GM18499 (cell line): ENCODE results near the gene BCKDHB.
"Not testable (repeated sequence)": the region's sequence is repeated elsewhere in the genome, so short reads cannot be mapped to it uniquely, and the experiment has no call there.

ENCODE experiments used
- ATAC-seq: cut with Tn5 transposase; IDR thresholded peaks from one replicate; pipeline ENCODE4 v1.9.1; 2021; ENCODE audit warnings: moderate number of reproducible peaks; ENCODE audit not compliant: insufficient read depth, unreplicated experiment

BCKDHB gene

GRCh38 chr6:80106418-80107235, at the start of gene BCKDHB:
Gene BCKDHB, plus strand, starts transcription at chr6:80106671. Its CDS starts 23 bp downstream, at chr6:80106694.
- ATAC-seq: peak; percentile 99

GRCh38 chr6:80060774-80061173, 45.7 kb upstream of the BCKDHB start:
- no peak for ATAC-seq

- ATAC-seq: not testable (repeated sequence)
These were observed 38.3 kb upstream of the BCKDHB start for GRCh38 chr6:80068146-80068545.

GRCh38 chr6:80070431-80070830, 36.0 kb upstream of the BCKDHB start:
- not testable (repeated sequence) for ATAC-seq

GRCh38 chr6:80077067-80077466, 29.4 kb upstream of the BCKDHB start:
- no peak for ATAC-seq

- no peak for ATAC-seq
These were observed 17.8 kb upstream of the BCKDHB start for GRCh38 chr6:80088637-80089036.

- ATAC-seq: no peak
These were observed 15.0 kb upstream of the BCKDHB start for GRCh38 chr6:80091506-80091905.

GRCh38 chr6:80094017-80094416, 12.5 kb upstream of the BCKDHB start:
- ATAC-seq: no peak

GRCh38 chr6:80095600-80095999, 10.9 kb upstream of the BCKDHB start:
- ATAC-seq: no peak

GRCh38 chr6:80098392-80098791, 8.1 kb upstream of the BCKDHB start:
- ATAC-seq: no peak

- no peak for ATAC-seq
These were observed 2.0 kb upstream of the BCKDHB start for GRCh38 chr6:80104520-80104919.

GRCh38 chr6:80105972-80106417, 476 bp upstream of the BCKDHB start:
- no peak for ATAC-seq

GRCh38 chr6:80122576-80122975, 16.1 kb downstream of the BCKDHB start:
- not testable (repeated sequence) for ATAC-seq

- ATAC-seq: no peak
These were observed 20.3 kb downstream of the BCKDHB start for GRCh38 chr6:80126657-80127345.

GRCh38 chr6:80129485-80129884, 23.0 kb downstream of the BCKDHB start:
- no peak for ATAC-seq

- ATAC-seq: no peak
These were observed 26.5 kb downstream of the BCKDHB start for GRCh38 chr6:80133020-80133419.

- no peak for ATAC-seq
These were observed 27.6 kb downstream of the BCKDHB start for GRCh38 chr6:80134065-80134464.

GRCh38 chr6:80142586-80142985, 36.1 kb downstream of the BCKDHB start:
- ATAC-seq: no peak

GRCh38 chr6:80143419-80143937, 37.0 kb downstream of the BCKDHB start:
- ATAC-seq: no peak

GRCh38 chr6:80144753-80145315, 38.4 kb downstream of the BCKDHB start:
- ATAC-seq: no peak

GRCh38 chr6:80145509-80145908, 39.0 kb downstream of the BCKDHB start:
- peak; percentile 68 for ATAC-seq
